ENCODE results near the gene ARHGEF28.

ARHGEF28 gene

DNA sequence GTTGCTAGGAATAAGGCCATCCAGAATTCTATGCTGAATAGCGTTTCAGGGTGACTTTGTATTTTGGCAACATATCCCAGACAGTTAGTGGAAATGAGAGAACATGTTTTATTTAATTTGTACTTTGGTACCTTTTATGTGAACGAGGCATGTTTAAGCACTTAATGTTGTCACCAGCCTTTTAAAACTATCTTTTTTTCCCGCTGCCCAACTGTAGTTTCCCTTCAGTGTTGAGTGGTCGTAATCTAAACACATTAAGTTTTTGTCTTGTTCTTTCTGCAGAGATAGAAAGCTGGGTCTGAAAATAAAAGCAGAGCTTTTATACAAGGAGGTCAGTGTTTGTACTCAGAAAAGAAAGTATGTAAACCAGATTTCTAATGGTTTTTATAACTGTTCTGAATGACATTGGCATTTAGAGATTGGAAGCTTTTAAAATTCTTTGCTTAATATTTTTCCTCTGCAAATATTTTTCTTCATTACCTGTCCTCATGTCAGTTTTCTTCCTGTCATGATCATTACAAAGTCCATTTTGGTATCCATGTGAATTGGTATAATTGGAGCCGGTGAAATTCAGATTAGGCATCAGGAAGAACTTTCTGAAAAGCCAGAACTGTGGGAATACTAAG lies 100.7 kb downstream of the ARHGEF28 start:
- peaks cover 0 to 9% (median 2%) of the 10 kb centered on the region in 5 donors for H3K4me1 ChIP-seq (ENCODE audit: control insufficient read depth in 5 of 5, insufficient read depth in 5 of 5, low read length in 5 of 5)
- H3K27ac ChIP-seq (ENCODE audit: low read depth, low read length): no peak overlapping the region

DNA sequence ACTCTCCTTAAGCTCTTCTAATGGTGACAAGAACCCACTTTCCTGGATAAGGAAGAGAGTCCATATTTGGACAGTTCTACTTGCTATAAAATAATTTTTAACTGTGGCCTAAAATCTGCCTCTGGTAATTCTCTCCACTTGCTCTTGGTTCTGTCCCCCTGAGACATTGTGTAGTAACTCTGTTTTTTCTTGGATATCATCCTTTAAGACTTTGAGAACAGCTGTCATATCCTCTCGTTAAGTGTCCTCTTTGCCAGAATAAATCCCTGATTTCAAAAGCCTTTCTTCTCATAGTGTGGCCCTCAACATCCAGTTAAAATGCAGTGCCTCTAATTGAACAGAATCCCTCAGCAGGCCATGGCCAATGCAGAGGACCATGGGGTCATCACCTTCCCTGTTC lies 101.5 kb downstream of the ARHGEF28 start:
- H3K9ac ChIP-seq (ENCODE audit: low read length in 5 of 5): no peak overlapping the region
- no peaks in the 10 kb centered on the region for H3K27me3 ChIP-seq (ENCODE audit: control insufficient read depth in 5 of 5, insufficient read depth in 4 of 5, low read length in 5 of 5)
- H3K4me3 ChIP-seq (ENCODE audit: low read depth in 1 of 5, low read length in 5 of 5): no peak overlapping the region
- no peaks in the 10 kb centered on the region for H3K36me3 ChIP-seq (ENCODE audit: control insufficient read depth in 5 of 5, insufficient read depth in 5 of 5, low read length in 5 of 5)
- H3K9me3 ChIP-seq (ENCODE audit: control insufficient read depth in 5 of 5, low read length in 5 of 5): no peaks in the 10 kb centered on the region
- peaks cover 0 to 9% (median 2%) of the 10 kb centered on the region in 5 donors for H3K4me1 ChIP-seq (ENCODE audit: control insufficient read depth in 5 of 5, insufficient read depth in 5 of 5, low read length in 5 of 5)
- no peak overlapping the region for H3K27ac ChIP-seq (ENCODE audit: low read depth, low read length)

More for the DNA sequence above, 100.7 kb downstream of the ARHGEF28 start:
- Histone ChIP-seq H3K27me3 (ENCODE audit: control insufficient read depth in 5 of 5, insufficient read depth in 4 of 5, low read length in 5 of 5) (no peaks in the 10 kb centered on the region), H3K9ac (ENCODE audit: low read length in 5 of 5) (no peak overlapping the region), H3K36me3 (ENCODE audit: control insufficient read depth in 5 of 5, insufficient read depth in 5 of 5, low read length in 5 of 5) (no peaks in the 10 kb centered on the region), H3K4me3 (ENCODE audit: low read depth in 1 of 5, low read length in 5 of 5) (no peak overlapping the region), H3K9me3 (ENCODE audit: control insufficient read depth in 5 of 5, low read length in 5 of 5) (no peaks in the 10 kb centered on the region)

DNA sequence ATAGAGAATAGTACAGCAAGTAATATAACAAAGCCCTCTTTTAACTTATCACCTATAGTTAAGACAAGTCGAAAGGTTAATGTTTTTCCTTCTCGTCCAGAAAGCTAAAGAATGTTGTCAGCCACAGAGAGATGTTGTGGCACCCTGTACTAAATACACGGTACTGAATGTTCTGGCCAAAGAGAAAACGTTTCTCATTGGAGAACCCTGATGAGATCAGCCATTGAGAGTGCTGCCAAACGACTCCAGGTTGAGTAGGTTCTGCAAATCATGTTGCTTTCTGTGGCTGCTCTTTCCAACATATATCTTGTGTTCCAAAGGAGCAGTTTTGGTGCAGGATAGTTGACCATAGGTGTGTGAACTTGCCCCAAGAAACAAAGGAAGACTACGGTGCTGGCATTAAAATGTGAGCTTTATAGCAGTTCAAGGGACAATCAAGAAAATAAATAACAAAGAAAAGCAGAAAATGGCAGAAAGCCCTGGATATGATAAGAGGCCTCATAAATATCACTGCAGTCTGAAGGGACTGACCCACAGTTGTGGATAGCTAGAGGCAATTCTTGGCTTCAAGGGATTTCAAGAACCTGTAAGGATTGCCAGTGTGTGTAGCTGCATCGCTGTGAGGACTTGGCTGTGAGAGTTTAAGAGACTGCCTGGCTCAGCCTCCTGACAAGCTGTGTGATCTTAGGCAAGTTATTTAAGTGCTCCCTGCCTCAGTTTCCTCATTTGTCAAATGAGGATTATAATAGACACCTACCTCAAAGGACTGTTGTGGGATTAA lies 102.7 kb downstream of the ARHGEF28 start:
- H3K4me1 ChIP-seq (ENCODE audit: control insufficient read depth in 5 of 5, insufficient read depth in 5 of 5, low read length in 5 of 5): peaks cover 0 to 9% (median 2%) of the 10 kb centered on the region in 5 donors
- no peak overlapping the region for H3K9ac ChIP-seq (ENCODE audit: low read length in 5 of 5)
- no peaks in the 10 kb centered on the region for H3K9me3 ChIP-seq (ENCODE audit: control insufficient read depth in 5 of 5, low read length in 5 of 5)
- H3K27me3 ChIP-seq (ENCODE audit: control insufficient read depth in 5 of 5, insufficient read depth in 4 of 5, low read length in 5 of 5): no peaks in the 10 kb centered on the region
- H3K36me3 ChIP-seq (ENCODE audit: control insufficient read depth in 5 of 5, insufficient read depth in 5 of 5, low read length in 5 of 5): no peaks in the 10 kb centered on the region
- H3K27ac ChIP-seq (ENCODE audit: low read depth, low read length): no peak overlapping the region
- no peak overlapping the region for H3K4me3 ChIP-seq (ENCODE audit: low read depth in 1 of 5, low read length in 5 of 5)

- Histone ChIP-seq H3K36me3 (ENCODE audit: control insufficient read depth in 5 of 5, insufficient read depth in 5 of 5, low read length in 5 of 5) (no peaks in the 10 kb centered on the region), H3K4me1 (ENCODE audit: control insufficient read depth in 5 of 5, insufficient read depth in 5 of 5, low read length in 5 of 5) (peaks cover 0 to 9% (median 2%) of the 10 kb centered on the region in 5 donors), H3K9ac (ENCODE audit: low read length in 5 of 5) (no peak overlapping the region), H3K27me3 (ENCODE audit: control insufficient read depth in 5 of 5, insufficient read depth in 4 of 5, low read length in 5 of 5) (no peaks in the 10 kb centered on the region), H3K9me3 (ENCODE audit: control insufficient read depth in 5 of 5, low read length in 5 of 5) (no peaks in the 10 kb centered on the region), H3K4me3 (ENCODE audit: low read depth in 1 of 5, low read length in 5 of 5) (no peak overlapping the region), H3K27ac (ENCODE audit: low read depth, low read length) (no peak overlapping the region)
These were observed 103.3 kb downstream of the ARHGEF28 start for GRCh38 chr5:73729329-73729728.

GRCh38 chr5:73732045-73732444 lies 106.0 kb downstream of the ARHGEF28 start:
- Histone ChIP-seq H3K9me3 (ENCODE audit: control insufficient read depth in 5 of 5, low read length in 5 of 5) (no peaks in the 10 kb centered on the region), H3K9ac (ENCODE audit: low read length in 5 of 5) (no peak overlapping the region), H3K36me3 (ENCODE audit: control insufficient read depth in 5 of 5, insufficient read depth in 5 of 5, low read length in 5 of 5) (no peaks in the 10 kb centered on the region), H3K27me3 (ENCODE audit: control insufficient read depth in 5 of 5, insufficient read depth in 4 of 5, low read length in 5 of 5) (no peaks in the 10 kb centered on the region), H3K4me3 (ENCODE audit: low read depth in 1 of 5, low read length in 5 of 5) (no peak overlapping the region), H3K27ac (ENCODE audit: low read depth, low read length) (no peak overlapping the region), H3K4me1 (ENCODE audit: control insufficient read depth in 5 of 5, insufficient read depth in 5 of 5, low read length in 5 of 5) (peaks cover 0 to 9% (median 3%) of the 10 kb centered on the region in 5 donors)

- H3K4me3 ChIP-seq (ENCODE audit: low read depth in 1 of 5, low read length in 5 of 5): no peak overlapping the region
- no peak overlapping the region for H3K9ac ChIP-seq (ENCODE audit: low read length in 5 of 5)
- no peak overlapping the region for H3K27ac ChIP-seq (ENCODE audit: low read depth, low read length)
- peaks cover 0 to 3% (median 0%) of the 10 kb centered on the region in 5 donors for H3K4me1 ChIP-seq (ENCODE audit: control insufficient read depth in 5 of 5, insufficient read depth in 5 of 5, low read length in 5 of 5)
- no peaks in the 10 kb centered on the region for H3K9me3 ChIP-seq (ENCODE audit: control insufficient read depth in 5 of 5, low read length in 5 of 5)
- H3K27me3 ChIP-seq (ENCODE audit: control insufficient read depth in 5 of 5, insufficient read depth in 4 of 5, low read length in 5 of 5): no peaks in the 10 kb centered on the region
- H3K36me3 ChIP-seq (ENCODE audit: control insufficient read depth in 5 of 5, insufficient read depth in 5 of 5, low read length in 5 of 5): no peaks in the 10 kb centered on the region
These were observed 107.2 kb downstream of the ARHGEF28 start for GRCh38 chr5:73733219-73733618.

DNA sequence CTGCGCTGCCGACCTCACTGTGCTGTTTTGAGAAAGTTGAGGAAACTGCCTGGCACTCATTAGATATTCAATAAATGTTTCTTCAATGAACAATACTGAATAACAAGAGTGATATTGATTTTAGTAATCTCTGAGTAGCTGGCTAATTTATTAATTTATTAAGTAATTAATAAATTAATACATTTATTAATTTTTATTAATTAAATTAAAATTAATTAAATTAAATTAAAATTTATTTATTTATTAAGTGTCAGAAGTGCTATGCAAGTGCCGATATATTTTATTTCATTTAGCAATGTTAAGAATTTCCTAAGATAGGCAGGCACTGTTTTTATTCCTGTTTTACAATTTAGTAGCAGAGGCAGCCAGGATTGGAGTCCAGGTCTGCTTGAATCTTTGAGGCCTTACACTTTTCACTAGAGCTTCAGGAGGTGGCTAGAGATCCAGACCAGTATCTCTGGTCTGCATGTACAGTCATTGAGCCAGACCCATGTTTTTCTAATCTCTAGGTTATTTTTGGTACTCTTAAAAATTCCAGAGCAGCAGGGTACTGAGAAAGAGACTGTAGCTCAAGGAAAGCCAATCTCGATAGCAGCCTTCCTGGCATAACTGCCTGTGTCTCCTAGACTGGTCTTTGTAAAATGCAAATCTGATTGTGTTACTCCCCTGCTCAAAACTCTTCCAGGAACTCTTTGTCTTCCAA lies 109.2 kb downstream of the ARHGEF28 start:
- H3K9ac ChIP-seq (ENCODE audit: low read length in 5 of 5): no peak overlapping the region
- H3K27ac ChIP-seq (ENCODE audit: low read depth, low read length): no peak overlapping the region
- no peaks in the 10 kb centered on the region for H3K36me3 ChIP-seq (ENCODE audit: control insufficient read depth in 5 of 5, insufficient read depth in 5 of 5, low read length in 5 of 5)
- peaks cover 0 to 3% (median 0%) of the 10 kb centered on the region in 5 donors for H3K4me1 ChIP-seq (ENCODE audit: control insufficient read depth in 5 of 5, insufficient read depth in 5 of 5, low read length in 5 of 5)
- no peaks in the 10 kb centered on the region for H3K9me3 ChIP-seq (ENCODE audit: control insufficient read depth in 5 of 5, low read length in 5 of 5)
- H3K4me3 ChIP-seq (ENCODE audit: low read depth in 1 of 5, low read length in 5 of 5): no peak overlapping the region
- no peaks in the 10 kb centered on the region for H3K27me3 ChIP-seq (ENCODE audit: control insufficient read depth in 5 of 5, insufficient read depth in 4 of 5, low read length in 5 of 5)

- Histone ChIP-seq H3K27ac (ENCODE audit: low read depth, low read length) (no peak overlapping the region), H3K9me3 (ENCODE audit: control insufficient read depth in 5 of 5, low read length in 5 of 5) (no peaks in the 10 kb centered on the region), H3K9ac (ENCODE audit: low read length in 5 of 5) (no peak overlapping the region), H3K27me3 (ENCODE audit: control insufficient read depth in 5 of 5, insufficient read depth in 4 of 5, low read length in 5 of 5) (no peaks in the 10 kb centered on the region), H3K4me3 (ENCODE audit: low read depth in 1 of 5, low read length in 5 of 5) (no peak overlapping the region), H3K4me1 (ENCODE audit: control insufficient read depth in 5 of 5, insufficient read depth in 5 of 5, low read length in 5 of 5) (peaks cover 0 to 9% (median 0%) of the 10 kb centered on the region in 5 donors), H3K36me3 (ENCODE audit: control insufficient read depth in 5 of 5, insufficient read depth in 5 of 5, low read length in 5 of 5) (no peaks in the 10 kb centered on the region)
These were observed 113.7 kb downstream of the ARHGEF28 start for GRCh38 chr5:73739650-73740049.

DNA sequence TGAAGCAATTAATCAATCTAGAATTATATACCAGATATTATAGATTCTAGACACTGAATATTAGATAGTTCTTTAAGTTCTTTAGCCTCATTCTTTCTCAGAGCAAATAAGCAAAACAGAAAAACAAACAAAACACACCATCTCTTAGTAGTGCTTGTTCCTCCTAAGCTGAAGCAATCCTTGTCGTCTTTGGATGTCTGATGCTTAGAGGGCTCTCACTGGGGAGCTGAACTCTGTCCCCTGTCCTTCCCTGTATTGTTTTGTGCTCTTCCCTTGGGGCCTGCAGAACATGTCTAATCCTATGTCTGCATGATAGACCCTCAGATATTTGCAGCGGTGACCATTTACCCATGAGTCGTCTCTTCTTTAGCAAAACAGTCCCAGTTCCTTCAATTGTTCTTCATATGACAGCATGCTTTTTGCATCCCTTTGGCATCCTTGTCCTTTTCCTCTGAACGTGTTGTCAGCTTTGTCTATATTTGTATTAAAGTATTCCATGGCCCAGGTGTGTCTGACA lies 114.3 kb downstream of the ARHGEF28 start:
- Histone ChIP-seq H3K9ac (ENCODE audit: low read length in 5 of 5) (no peak overlapping the region), H3K27me3 (ENCODE audit: control insufficient read depth in 5 of 5, insufficient read depth in 4 of 5, low read length in 5 of 5) (no peaks in the 10 kb centered on the region), H3K27ac (ENCODE audit: low read depth, low read length) (no peak overlapping the region)

DNA sequence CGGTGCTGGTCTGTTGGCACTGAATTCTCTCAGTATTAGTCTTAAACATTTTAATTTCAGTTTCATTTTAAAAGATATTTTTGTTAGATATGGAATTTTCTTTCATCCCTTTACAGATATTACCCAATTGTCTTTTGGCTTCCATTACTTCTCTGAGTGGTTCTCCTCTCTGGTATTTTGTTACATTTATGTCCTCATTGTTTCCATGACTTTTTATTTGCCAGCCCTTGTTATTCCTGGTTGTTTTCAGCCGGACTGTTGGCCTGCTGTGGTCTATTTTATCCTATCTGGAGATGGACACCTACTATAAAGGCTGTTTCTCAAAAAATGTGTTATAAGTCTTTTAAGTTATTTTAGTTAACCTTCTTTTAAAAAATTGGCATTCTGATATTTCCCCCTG lies 117.2 kb downstream of the ARHGEF28 start:
- no peak overlapping the region for H3K27ac ChIP-seq (ENCODE audit: low read depth, low read length)
- peaks cover 0 to 4% (median 0%) of the 10 kb centered on the region in 5 donors for H3K9me3 ChIP-seq (ENCODE audit: control insufficient read depth in 5 of 5, low read length in 5 of 5)
- peaks cover 0 to 10% (median 3%) of the 10 kb centered on the region in 5 donors for H3K4me1 ChIP-seq (ENCODE audit: control insufficient read depth in 5 of 5, insufficient read depth in 5 of 5, low read length in 5 of 5)
- no peak overlapping the region for H3K4me3 ChIP-seq (ENCODE audit: low read depth in 1 of 5, low read length in 5 of 5)
- H3K27me3 ChIP-seq (ENCODE audit: control insufficient read depth in 5 of 5, insufficient read depth in 4 of 5, low read length in 5 of 5): no peaks in the 10 kb centered on the region
- no peak overlapping the region for H3K9ac ChIP-seq (ENCODE audit: low read length in 5 of 5)
- no peaks in the 10 kb centered on the region for H3K36me3 ChIP-seq (ENCODE audit: control insufficient read depth in 5 of 5, insufficient read depth in 5 of 5, low read length in 5 of 5)

More for the DNA sequence above, 114.3 kb downstream of the ARHGEF28 start:
- Histone ChIP-seq H3K9me3 (ENCODE audit: control insufficient read depth in 5 of 5, low read length in 5 of 5) (no peaks in the 10 kb centered on the region), H3K4me1 (ENCODE audit: control insufficient read depth in 5 of 5, insufficient read depth in 5 of 5, low read length in 5 of 5) (peaks cover 0 to 9% (median 0%) of the 10 kb centered on the region in 5 donors), H3K4me3 (ENCODE audit: low read depth in 1 of 5, low read length in 5 of 5) (no peak overlapping the region), H3K36me3 (ENCODE audit: control insufficient read depth in 5 of 5, insufficient read depth in 5 of 5, low read length in 5 of 5) (no peaks in the 10 kb centered on the region)

Data from subcutaneous abdominal adipose tissue (tissue), 5 donors.